DMS53 (cell line): Measurements from ENCODE around the gene CD8B2.
"Not testable (repeated sequence)": the region's sequence is repeated elsewhere in the genome, so short reads cannot be mapped to it uniquely, and the experiment has no call there.

Experiments used
- DNase-seq: peaks from one replicate; lab custom pipeline; 2025; lab: John Stamatoyannopoulos, UW

CD8B2 gene

DNA sequence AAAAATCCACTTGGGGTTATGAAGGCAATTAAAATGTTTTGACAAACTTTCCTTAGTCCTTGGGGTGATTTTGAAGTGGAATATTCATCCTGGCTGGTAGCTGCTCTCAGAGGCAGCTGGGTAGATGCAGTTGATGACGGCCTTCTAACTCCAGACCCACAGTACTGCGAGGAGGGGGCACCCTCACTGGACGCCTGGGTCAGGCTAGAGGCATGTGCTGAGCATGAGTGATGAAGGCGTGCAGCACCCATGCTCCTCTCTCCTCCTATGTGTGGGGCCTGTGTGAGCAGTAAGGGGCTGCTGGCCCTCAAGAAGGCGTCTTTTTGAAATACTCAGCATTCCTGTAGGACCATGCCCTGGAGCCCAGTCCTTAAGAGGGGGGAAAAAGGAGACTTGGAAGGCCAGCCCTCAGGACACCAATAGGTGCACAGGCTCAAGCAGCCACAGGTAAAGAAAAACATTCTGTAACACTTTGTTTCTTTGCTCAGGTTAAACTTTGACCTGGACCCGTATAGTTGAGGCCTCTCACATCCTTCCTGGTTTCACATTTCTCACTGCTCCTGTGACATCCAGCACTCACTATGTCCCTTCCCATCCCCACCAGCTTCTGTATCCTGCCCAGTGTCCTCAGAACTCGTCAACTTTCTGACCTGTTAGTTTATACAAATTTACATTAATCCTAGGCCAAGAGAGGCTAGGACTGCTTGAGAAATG, 64.4 kb downstream of the CD8B2 start:
- DNase-seq: no peak

- no peak for DNase-seq
Observed at GRCh38 chr2:106552921-106553320, 65.8 kb downstream of the CD8B2 start.

- DNase-seq: no peak
Observed at GRCh38 chr2:106553321-106553720, 66.2 kb downstream of the CD8B2 start.

DNA sequence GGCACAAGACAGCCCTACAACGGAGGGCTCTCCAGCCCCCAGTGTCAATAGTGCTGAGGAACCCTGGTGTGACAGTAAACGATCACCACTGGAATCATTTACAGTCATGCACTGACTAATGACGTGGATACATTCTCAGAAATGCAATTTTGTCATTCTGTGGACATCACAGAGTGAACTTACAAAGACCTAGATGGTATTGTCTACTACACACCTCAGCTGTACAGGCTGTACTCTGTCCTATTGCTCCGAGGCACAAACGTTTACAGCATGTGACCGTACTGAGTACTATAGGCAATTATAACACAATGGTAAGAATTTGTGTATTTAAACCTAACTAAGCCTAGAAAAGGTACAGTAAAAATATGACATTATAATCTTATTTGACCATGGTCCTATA, 67.2 kb downstream of the CD8B2 start:
- DNase-seq: no peak

DNA sequence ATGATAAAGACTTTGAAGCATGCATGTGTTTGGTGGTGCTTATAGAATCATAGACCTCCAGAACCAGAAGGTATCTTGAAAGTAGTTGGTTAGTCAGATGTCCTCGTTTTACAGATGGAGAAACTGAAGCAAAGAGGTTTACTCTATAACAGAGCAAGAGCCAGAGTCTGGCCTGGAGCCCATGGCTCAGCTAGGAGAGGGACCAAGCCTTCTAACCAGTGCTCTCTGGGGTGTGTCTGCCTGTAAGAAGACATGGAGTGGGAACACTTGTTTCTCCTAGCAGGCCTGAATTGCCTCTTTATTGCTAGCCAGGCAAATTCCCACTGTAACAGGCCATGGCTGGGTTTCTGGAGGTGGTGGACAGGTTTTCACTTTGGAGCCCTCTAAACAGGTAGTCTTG, 67.9 kb downstream of the CD8B2 start:
- DNase-seq: no peak

DNA sequence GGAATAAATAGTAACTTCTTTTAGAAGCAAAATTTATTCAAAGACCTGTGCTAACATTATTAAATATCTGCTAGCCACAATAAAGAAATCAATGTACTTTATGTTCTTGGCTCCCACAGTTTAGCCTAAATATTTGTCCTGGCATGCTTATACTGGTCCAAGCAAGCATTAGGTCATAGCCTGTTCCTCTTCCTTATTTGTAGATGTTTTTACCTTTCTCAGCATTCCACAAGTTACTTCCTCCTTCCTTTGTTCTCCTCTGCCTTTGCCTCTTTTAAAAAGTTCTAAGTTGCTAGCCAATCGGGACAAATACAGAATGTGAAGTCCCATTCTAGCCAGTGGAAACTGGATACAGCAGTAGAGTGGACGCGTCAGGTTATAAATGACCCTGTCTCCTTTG, 72.6 kb downstream of the CD8B2 start:
- DNase-seq: not testable (repeated sequence)

DNA sequence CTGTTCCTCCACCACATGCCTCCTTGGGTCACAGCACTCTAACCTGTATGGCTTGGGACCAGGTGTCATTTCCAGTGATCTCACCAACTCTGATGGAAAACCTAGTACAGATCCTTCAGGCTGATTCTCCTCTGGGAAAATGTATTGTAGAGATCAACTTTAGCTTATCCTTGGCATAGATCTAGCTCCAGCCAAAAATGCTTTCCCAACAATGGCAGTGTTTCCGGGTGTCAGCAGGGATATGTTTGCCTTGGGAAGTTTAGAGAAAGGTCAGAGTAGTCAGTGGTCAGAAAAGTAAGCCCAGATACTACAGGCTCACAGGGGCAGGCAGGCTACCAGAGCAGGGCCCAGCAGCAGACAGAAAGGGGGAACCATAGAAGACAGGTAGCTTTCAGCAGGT, 73.6 kb downstream of the CD8B2 start:
- DNase-seq: no peak

- DNase-seq: no peak
Observed at GRCh38 chr2:106561356-106561755, 74.2 kb downstream of the CD8B2 start.

DNA sequence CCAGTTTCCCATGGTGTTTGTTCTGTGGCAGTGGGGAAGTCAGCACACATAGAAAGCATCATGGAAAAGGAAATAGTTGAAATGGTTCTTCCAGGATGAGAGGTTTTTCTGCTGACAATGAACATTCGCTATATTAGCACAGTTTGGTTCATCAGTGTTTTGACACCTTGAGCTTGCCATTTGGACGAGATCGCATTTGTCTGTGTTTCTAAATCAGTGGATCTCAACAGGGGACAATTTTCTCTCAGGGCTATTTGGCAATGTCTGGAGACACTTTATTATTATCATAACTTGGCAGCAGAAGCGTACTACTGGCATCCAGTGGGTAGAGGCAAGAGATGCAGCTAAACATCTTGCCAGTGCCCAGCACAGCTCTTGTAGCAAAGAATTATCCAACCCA, 74.6 kb downstream of the CD8B2 start:
- DNase-seq: no peak

DNA sequence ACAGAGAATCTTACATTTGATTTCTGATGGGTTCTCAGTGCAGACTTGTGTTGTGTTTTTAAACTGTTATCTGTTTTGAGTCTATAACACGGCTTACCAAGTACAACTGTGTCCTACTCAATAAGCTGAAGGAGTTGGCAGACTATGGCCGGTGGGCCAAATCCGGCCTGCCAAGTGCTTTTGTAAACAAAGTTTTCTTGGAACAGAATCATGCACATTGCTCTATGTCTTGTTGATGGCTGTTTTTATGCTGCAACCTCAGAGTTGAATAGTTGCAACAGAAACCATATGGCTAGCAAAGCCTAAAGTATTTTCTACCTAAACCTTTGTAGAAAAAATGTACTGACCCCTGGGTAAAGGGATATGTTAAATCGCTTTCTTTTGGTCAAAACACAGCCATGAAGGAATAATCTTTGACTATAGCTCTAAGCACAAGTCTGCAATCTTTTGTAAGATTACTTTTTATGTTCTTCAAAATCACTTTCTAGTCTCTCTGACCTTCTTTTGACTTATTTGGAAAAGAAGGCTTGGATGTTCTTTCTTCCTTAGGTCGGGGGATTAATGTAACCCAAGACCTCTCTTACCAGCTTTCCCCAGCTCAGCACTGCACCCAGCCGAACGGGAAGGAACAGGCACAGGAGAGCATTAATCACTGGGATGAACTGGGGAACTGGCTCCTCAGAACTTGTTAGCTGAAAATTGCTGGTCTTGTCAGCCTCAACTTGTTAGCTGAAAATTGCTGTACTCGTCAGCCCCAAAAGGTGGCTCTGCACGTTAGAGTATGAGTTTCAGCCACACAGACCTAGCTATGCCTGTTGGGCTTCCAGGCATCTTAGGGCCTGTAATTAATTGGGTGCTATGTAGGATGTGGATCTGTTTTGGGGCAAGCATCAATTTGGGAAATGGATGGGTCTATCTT, 75.4 kb downstream of the CD8B2 start:
- DNase-seq: peak; percentile 16

DNA sequence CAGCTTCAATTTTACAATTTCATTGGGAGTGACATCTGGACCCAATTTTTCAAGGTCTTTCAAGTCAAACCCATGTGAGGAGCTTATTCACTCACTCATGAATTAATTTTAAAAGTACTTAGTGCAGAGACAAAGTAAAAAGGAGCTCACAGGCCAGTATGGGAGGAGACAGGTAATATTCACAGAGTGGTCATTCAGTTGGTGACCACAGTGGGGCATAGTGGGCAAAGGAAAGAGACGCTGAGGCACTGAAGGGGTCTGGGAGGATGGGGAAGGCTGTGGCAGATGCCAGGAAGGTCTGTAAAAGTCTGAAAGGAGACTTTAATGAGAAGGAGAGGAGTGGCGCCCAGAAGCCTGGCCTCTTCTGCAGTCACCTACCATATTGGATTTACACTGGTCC, 76.0 kb downstream of the CD8B2 start:
- no peak for DNase-seq

DNA sequence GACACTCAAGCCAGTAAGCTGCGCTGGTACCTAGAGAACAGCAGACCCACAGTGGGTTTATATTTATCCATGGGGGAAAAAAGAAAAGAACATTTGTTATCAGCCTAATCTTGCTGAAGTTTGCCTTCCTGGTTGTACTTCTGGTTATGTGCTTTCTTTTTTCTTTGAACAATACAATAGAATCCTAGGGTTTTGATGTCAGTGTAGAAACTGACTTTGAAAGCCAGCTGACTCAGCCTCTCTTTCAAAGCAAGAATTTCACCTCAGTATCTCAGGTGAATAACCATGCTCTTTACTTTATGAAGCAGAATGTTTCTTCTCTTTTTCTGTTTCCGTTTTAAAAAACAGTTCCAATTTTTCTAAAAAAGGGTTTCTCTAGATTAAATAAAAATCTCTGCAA, 78.4 kb downstream of the CD8B2 start:
- no peak for DNase-seq

DNA sequence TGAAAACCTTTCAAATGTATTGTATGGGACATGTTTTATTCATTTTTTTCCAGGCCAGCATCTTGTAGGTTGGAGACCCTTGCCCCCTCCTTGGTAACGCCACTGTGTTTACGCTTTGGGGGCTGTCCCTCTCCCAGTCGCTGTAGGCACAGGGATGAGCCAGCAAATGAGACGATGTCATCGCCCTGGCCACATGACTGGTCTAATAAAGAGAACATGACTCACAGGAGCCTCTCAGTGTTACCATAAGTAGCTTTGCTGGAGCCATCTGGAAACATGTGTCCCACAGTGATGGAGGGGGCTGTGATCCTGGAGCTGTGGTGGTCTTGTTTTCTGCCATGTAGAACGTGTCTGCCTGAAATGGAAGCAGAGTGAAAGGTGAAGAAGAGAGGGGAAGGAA, 78.9 kb downstream of the CD8B2 start:
- DNase-seq: peak; percentile 87

DNA sequence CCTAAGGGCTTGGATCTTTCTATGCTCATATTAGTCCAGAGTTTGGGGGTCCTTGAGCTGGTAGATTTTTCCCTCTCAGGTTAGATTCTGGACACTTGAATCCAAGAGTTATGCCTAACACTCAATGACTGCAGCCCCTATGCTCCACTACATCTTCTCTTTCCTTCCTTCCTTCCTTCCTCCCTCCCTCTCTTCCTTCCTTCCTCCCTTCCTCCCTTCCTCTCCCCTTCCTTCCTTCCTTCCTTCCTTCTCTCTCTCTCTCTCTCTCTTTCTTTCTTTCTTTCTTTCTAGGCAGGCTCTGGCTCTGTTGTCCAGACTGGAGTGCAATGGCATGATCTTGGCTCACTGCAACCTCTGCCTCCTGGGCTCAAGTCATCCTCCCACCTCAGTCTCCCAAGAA, 79.3 kb downstream of the CD8B2 start:
- DNase-seq: not testable (repeated sequence)

- no peak for DNase-seq
Observed at GRCh38 chr2:106570316-106570715, 83.2 kb downstream of the CD8B2 start.
